Activated CD8-positive, alpha-beta memory T cell treated with anti-CD3 and anti-CD28 coated beads, Interleukin-2, amount 10 ng/mL, durations not matched to agents 7 days and 5 days (primary cell): ENCODE measurements around the gene MRPS27. TPM values are rescaled to one million over a fixed set of nuclear protein-coding genes. Genes with fewer than 3 reads are reported as not detected.

Source experiments
- ATAC-seq: fragments of 150-1000 bp; cut with Tn5 transposase; one replicate; pipeline ENCODE4 v1.10.0; 2021; ENCODE audit warnings: moderate library complexity
- CTCF ChIA-PET: fragments of 350-600 bp; sonication (Branson Sonifier 250); formaldehyde crosslinking; loops from one replicate; lab custom pipeline; 2021; ENCODE audit warnings: antibody characterized with exemption; lab: Charles Lee
- DNase-seq: peaks from one replicate; pipeline ENCODE4 v3.0.0-alpha.2; 2020
- H3K27ac Mint-ChIP-seq: one replicate; pipeline ENCODE4 v1.8.0; 2021; ENCODE audit warnings: mild to moderate bottlenecking, mixed read lengths
- H3K27me3 Mint-ChIP-seq: one replicate; pipeline ENCODE4 v1.8.0; 2021; ENCODE audit warnings: mixed read lengths
- H3K36me3 Mint-ChIP-seq: one replicate; pipeline ENCODE4 v1.8.0; 2021; ENCODE audit warnings: mild to moderate bottlenecking, mixed read lengths
- H3K4me1 Mint-ChIP-seq: one replicate; pipeline ENCODE4 v1.8.0; 2021; ENCODE audit warnings: mixed read lengths
- H3K4me3 Mint-ChIP-seq: one replicate; pipeline ENCODE4 v1.8.0; 2021; ENCODE audit warnings: mild to moderate bottlenecking, moderate library complexity, mixed read lengths
- H3K9me3 Mint-ChIP-seq: one replicate; pipeline ENCODE4 v1.8.0; 2022; ENCODE audit warnings: low read depth, mixed read lengths
- total RNA-seq, 2 experiments: library from RNA; stranded (reverse); gene quantifications; one replicate each; pipeline ENCODE4 v1.2.3, GENCODE V29; 2021

MRPS27 gene
- total RNA-seq, 2 experiments from 2014 or later, result 45.5 to 52.6 TPM

DNA sequence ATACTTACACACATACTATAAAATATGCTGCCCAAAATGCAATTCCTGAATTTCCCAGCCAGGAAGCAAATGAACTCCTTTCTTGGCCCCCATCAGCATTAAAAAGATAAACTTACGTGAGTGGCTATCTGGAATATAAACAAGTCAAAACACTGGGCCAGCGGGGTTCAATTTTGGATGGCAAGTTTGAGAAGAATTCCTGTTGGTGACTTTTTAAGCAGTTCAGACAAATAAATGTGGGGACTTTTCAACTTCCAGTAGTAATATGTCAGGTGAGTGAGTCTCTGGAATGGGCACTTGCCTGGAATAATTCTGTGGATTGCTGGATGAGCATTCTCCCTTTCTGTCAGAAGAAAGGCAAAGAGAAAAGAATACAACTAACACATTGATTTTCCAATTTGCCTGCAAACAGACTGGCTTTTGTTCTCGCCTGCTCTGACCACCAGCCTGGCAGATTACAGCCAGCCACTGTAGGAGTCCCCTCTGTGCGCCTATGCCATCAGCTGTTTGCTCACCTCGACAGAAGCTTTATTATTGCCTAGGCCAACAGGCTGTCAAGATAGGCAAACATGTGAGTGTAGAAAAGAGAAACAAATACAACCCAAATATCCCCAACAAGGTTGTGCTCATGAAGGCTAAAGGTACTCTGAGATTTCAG is 78.6 kb downstream of the MRPS27 start:
- ATAC-seq, result no peak
- DNase-seq, result no peak
- Mint-ChIP-seq H3K4me1 (peaks cover 9% of the 10 kb centered on the region), H3K36me3 (peaks cover 20% of the 10 kb centered on the region), H3K27me3 (peaks cover 4% of the 10 kb centered on the region), H3K4me3 (no peak overlapping the region), H3K9me3 (no peaks in the 10 kb centered on the region), H3K27ac (no peak overlapping the region)
- CTCF ChIA-PET, result no interaction called here

DNA sequence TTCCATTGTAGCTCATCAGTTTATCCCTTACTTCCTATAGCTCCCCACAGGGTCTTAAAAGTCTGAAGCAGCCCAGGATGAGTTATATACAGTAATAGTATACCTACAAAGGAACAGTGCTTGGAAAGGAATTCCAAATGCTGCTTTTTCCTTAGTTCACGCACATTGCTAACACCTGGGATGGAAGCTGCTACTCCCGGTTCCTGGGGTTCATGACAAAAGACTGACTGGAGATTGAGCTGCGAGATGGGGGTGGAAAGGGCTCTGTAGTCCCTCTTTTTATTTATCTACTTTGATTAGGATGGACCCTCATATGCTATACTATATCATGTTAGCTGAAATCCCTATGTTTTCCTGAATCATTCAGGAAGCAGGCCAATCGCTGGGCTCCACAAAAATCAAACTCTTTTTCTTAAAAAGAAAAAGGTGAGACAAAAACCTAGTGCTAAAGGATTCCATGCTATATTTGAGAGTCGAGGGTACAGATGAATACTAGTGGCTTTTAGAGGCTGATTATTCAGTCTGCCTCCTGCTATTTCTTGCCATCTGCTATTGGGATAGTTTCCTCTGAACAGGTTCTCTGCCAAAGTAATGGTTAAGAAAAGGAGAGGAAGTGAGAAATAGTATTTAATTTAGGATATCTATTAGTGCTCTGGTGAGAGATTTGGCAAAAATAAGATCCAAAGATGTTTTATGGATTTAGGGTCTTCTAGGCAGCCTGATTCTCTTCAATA is 81.2 kb downstream of the MRPS27 start:
- ATAC-seq, result no peak
- H3K4me1 Mint-ChIP-seq, result peaks cover 16% of the 10 kb centered on the region
- H3K27ac Mint-ChIP-seq, result no peak overlapping the region
- H3K4me3 Mint-ChIP-seq, result no peak overlapping the region
- no peak for DNase-seq
- H3K9me3 Mint-ChIP-seq, result no peaks in the 10 kb centered on the region
- CTCF ChIA-PET, result no interaction called here
- H3K27me3 Mint-ChIP-seq, result peaks cover 19% of the 10 kb centered on the region
- H3K36me3 Mint-ChIP-seq, result peaks cover 32% of the 10 kb centered on the region

- DNase-seq, result no peak
- Mint-ChIP-seq H3K27ac (no peak overlapping the region), H3K4me3 (no peak overlapping the region), H3K36me3 (peaks cover 35% of the 10 kb centered on the region), H3K4me1 (peaks cover 21% of the 10 kb centered on the region), H3K9me3 (no peaks in the 10 kb centered on the region), H3K27me3 (peaks cover 21% of the 10 kb centered on the region)
- ATAC-seq, result no peak
- CTCF ChIA-PET, result no interaction called here
These were observed 82.2 kb downstream of the MRPS27 start for GRCh38 chr5:72237879-72238278.

DNA sequence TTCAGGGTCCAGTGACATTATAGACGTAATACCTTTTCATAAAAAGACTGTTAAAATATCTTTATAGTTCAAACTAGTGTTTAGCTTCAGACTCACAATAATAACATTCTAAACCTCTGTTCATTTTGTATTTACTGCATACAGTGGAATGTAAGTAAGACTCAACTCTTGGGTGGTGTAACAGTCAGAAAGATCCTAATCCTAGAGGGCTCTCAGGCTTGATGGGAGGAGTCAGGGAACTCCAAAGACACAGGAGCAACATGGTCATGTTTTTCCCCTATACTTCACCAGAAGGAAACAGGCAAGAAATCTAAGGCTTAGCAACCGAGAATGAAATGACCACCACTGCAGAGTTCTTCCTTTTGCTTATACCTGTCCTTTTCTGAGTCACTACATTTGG is 82.6 kb downstream of the MRPS27 start:
- H3K4me1 Mint-ChIP-seq, result peaks cover 26% of the 10 kb centered on the region
- no peak for DNase-seq
- ATAC-seq, result no peak
- no peak overlapping the region for H3K27ac Mint-ChIP-seq
- H3K36me3 Mint-ChIP-seq, result peaks cover 39% of the 10 kb centered on the region
- peaks cover 24% of the 10 kb centered on the region for H3K27me3 Mint-ChIP-seq
- no peaks in the 10 kb centered on the region for H3K9me3 Mint-ChIP-seq
- CTCF ChIA-PET, result no interaction called here
- no peak overlapping the region for H3K4me3 Mint-ChIP-seq

DNA sequence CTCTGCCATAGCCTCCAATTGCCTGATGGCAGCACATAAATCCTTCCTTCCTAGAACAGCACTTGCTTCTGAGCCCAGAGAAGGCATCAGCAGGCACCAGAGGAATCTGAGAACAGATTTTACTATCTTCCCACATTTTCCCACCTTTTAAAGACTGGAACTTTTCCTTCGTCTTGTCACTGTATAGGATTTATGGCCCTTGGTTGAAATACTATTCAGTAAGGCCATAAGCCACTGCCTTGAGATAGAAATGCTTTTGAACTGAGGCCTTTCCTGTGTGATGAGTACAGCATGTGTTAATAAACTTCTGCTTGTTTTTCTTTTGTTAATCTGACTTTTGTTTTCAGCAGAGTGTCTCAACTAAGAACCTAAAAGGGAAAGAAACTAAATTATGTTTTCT is 84.3 kb downstream of the MRPS27 start:
- Mint-ChIP-seq H3K27me3 (peaks cover 35% of the 10 kb centered on the region), H3K4me1 (peaks cover 30% of the 10 kb centered on the region), H3K27ac (no peak overlapping the region), H3K4me3 (no peak overlapping the region), H3K9me3 (no peaks in the 10 kb centered on the region), H3K36me3 (peaks cover 50% of the 10 kb centered on the region)
- DNase-seq, result no peak
- CTCF ChIA-PET, result interaction anchor here (1.1 to 1.8 kb wide), 2 partner anchors 10 to 23 kb away, joined by 3 to 5 read pairs; no protein-coding TSS in a partner anchor
- ATAC-seq, result no peak

DNA sequence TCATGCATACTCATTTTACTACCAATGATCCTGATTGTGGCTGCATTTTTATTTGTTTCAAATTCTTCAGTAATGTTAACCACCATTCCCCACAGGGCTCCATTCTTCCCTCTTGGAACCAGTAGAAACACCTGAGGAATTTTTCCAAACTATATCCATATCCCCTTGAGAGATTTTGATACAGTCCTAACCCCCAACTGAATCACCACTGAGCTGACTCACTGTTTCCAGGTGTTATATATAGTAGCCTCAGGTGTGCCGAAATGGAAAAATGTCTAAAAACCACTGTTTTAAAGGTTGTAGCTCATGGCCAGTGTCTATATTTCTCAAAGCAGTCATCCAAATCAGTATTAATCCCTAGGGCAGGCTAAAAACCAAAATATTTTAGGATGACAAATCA is 85.2 kb downstream of the MRPS27 start:
- Mint-ChIP-seq H3K4me3 (no peak overlapping the region), H3K4me1 (peaks cover 30% of the 10 kb centered on the region), H3K36me3 (peaks cover 56% of the 10 kb centered on the region), H3K27me3 (peaks cover 41% of the 10 kb centered on the region), H3K9me3 (no peaks in the 10 kb centered on the region), H3K27ac (no peak overlapping the region)
- CTCF ChIA-PET, result interaction anchor here (1.1 to 1.9 kb wide), 5 partner anchors 10 to 73 kb away, joined by 3 to 5 read pairs (median 4); no protein-coding TSS in a partner anchor
- no peak for ATAC-seq
- no peak for DNase-seq

DNA sequence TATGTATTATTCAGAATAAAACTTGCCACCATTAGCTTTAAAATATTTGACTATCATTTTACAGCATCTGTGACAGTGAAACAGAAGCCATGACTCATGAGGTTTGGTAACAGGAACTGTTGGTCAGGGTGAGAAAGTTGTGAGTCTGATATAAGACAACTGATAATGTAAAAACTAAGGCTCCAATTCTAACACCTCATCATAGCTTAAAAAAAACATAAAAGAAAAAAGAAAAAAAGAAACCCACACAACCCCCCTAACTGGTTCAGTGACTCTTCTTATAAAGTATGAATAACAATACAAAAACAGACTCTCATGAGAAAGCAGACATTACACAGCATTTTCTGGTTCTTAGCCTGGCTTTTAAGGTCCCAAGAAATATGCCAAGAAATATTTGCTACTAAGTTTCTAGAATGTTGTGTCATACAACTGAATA is 85.8 kb downstream of the MRPS27 start:
- DNase-seq, result peak; percentile 63
- CTCF ChIA-PET, result interaction anchor here (0.9 to 1.9 kb wide), 7 partner anchors 11 to 91 kb away, joined by 3 to 5 read pairs (median 3); no protein-coding TSS in a partner anchor
- H3K27ac Mint-ChIP-seq, result no peak overlapping the region

GRCh38 chr5:72233835-72234234 is 86.2 kb downstream of the MRPS27 start:
- H3K9me3 Mint-ChIP-seq, result no peaks in the 10 kb centered on the region
- H3K4me3 Mint-ChIP-seq, result no peak overlapping the region
- DNase-seq (no peak), ATAC-seq (no peak)
- CTCF ChIA-PET, result interaction anchor here (0.9 to 1.9 kb wide), 6 partner anchors 11 to 90 kb away, joined by 3 to 5 read pairs (median 4); no protein-coding TSS in a partner anchor
- peaks cover 41% of the 10 kb centered on the region for H3K27me3 Mint-ChIP-seq
- peaks cover 30% of the 10 kb centered on the region for H3K4me1 Mint-ChIP-seq
- H3K27ac Mint-ChIP-seq, result no peak overlapping the region
- H3K36me3 Mint-ChIP-seq, result peaks cover 62% of the 10 kb centered on the region

More for the DNA sequence above, 85.8 kb downstream of the MRPS27 start:
- ATAC-seq, result peak; percentile 95
- Mint-ChIP-seq H3K9me3 (no peaks in the 10 kb centered on the region), H3K4me1 (peaks cover 30% of the 10 kb centered on the region), H3K36me3 (peaks cover 59% of the 10 kb centered on the region), H3K27me3 (peaks cover 41% of the 10 kb centered on the region), H3K4me3 (no peak overlapping the region)

DNA sequence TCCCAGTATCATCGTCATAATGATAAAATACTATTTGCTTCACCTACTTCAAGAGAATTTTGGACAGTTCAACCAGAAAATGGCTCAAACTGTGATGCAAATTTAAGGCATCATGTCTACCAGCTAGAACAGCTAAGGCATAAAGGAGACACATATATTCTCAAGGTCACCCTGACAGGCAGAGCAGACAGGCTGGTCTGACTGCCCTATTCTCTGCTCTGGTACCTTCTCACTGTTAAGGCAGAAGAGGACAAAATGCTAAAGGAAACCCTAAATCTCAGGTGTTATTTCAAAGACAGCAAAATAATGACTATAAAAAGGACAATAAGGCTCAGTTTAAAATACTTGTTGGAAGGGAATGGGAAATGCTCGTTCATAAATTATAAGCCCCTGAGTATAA is 87.2 kb downstream of the MRPS27 start:
- CTCF ChIA-PET, result interaction anchor here (0.9 to 1.9 kb wide), 2 partner anchors 12 to 76 kb away, joined by 3 to 5 read pairs; no protein-coding TSS in a partner anchor
- H3K4me1 Mint-ChIP-seq, result peaks cover 30% of the 10 kb centered on the region
- H3K27me3 Mint-ChIP-seq, result peaks cover 41% of the 10 kb centered on the region
- H3K27ac Mint-ChIP-seq, result no peak overlapping the region
- DNase-seq, result no peak
- no peak for ATAC-seq
- no peaks in the 10 kb centered on the region for H3K9me3 Mint-ChIP-seq
- no peak overlapping the region for H3K4me3 Mint-ChIP-seq
- H3K36me3 Mint-ChIP-seq, result peaks cover 59% of the 10 kb centered on the region

- no peak overlapping the region for H3K4me3 Mint-ChIP-seq
- no peaks in the 10 kb centered on the region for H3K9me3 Mint-ChIP-seq
- no peak overlapping the region for H3K27ac Mint-ChIP-seq
- H3K36me3 Mint-ChIP-seq, result peaks cover 58% of the 10 kb centered on the region
- H3K4me1 Mint-ChIP-seq, result peaks cover 30% of the 10 kb centered on the region
- no peak for DNase-seq
- peaks cover 41% of the 10 kb centered on the region for H3K27me3 Mint-ChIP-seq
- ATAC-seq, result peak; percentile 37
- CTCF ChIA-PET, result interaction anchor here (0.9 to 1.9 kb wide), 2 partner anchors 13 to 76 kb away, joined by 3 to 5 read pairs; no protein-coding TSS in a partner anchor
These were observed 87.9 kb downstream of the MRPS27 start for GRCh38 chr5:72231991-72232703.

DNA sequence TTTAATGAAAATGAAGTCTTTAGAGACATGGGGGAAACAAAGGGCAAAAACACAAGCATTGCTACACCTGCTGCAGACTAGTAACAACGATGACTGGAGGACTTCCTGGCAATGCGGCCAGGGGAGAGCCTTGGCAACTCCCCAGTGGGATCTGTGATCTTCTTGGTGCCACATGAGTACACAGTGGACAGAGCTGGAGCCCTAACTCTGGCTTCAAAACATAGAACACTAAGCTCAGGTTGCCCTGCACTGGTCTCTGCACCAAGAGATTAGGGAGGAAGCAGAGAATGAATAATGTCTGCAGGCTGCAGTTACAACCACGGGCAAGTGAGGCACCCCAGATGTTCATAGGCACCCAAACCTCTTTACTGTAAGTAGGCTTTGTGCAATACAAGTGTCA is 91.1 kb downstream of the MRPS27 start:
- peaks cover 63% of the 10 kb centered on the region for H3K36me3 Mint-ChIP-seq
- no peak overlapping the region for H3K27ac Mint-ChIP-seq
- CTCF ChIA-PET, result interaction anchor here (0.7 kb wide), 1 partner anchor 80 kb away, joined by 3 read pairs; no protein-coding TSS in a partner anchor

DNA sequence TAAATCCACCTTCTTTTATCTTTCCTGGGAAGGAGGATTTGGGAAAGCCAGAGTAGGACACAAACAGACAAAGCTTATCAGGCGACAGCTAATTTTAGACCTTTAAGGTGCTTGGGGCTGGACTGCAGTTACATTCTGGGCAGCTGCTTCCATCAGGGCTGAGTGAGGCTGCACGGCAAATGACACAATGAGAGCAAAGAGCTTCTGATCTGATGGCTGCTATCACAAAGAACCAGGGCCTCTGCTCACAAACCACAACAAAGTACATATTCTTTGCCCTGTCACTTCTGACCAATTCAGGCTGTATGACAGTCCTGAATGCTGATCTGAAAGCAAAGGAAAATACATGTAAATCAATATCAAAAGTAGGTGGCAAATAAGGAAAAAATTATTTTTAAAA is 93.1 kb downstream of the MRPS27 start:
- Mint-ChIP-seq H3K9me3 (no peaks in the 10 kb centered on the region), H3K27ac (no peak overlapping the region), H3K4me1 (no peaks in the 10 kb centered on the region), H3K36me3 (peaks cover 68% of the 10 kb centered on the region), H3K27me3 (peaks cover 17% of the 10 kb centered on the region), H3K4me3 (no peak overlapping the region)
- CTCF ChIA-PET, result no interaction called here
- no peak for ATAC-seq
- DNase-seq, result no peak

More for the DNA sequence above, 91.1 kb downstream of the MRPS27 start:
- H3K27me3 Mint-ChIP-seq, result peaks cover 22% of the 10 kb centered on the region
- H3K9me3 Mint-ChIP-seq, result no peaks in the 10 kb centered on the region
- peaks cover 15% of the 10 kb centered on the region for H3K4me1 Mint-ChIP-seq
- DNase-seq (no peak), ATAC-seq (no peak)
- no peak overlapping the region for H3K4me3 Mint-ChIP-seq

DNA sequence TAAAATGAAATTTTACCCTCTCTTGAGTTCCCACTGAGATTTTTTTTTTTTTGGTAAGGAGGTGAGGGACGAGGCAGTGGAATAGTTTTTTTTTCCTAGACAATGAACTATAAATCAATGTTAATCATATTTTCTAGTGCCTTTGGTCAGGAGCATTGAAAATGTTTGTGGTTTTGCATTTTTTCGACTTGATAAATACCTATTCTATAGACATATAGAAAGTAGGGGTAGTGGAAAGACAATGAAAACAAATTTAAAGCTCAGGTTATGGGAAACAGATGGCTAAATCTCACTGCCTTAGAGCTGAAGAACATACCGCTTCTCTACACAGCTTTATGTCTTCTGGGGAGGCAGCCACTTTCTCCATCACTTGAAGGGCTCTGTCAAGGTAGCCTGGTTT is 94.3 kb downstream of the MRPS27 start:
- Mint-ChIP-seq H3K27ac (no peak overlapping the region), H3K36me3 (peaks cover 67% of the 10 kb centered on the region)

More for the DNA sequence above, 94.3 kb downstream of the MRPS27 start:
- no peak overlapping the region for H3K4me3 Mint-ChIP-seq
- H3K4me1 Mint-ChIP-seq, result no peaks in the 10 kb centered on the region
- no peak for DNase-seq
- CTCF ChIA-PET, result no interaction called here
- no peak for ATAC-seq
- H3K9me3 Mint-ChIP-seq, result no peaks in the 10 kb centered on the region
- peaks cover 6% of the 10 kb centered on the region for H3K27me3 Mint-ChIP-seq
